CD4-positive, alpha-beta T cell treated with Interleukin-6 at 100 ng/mL for 8 hours (primary cell): ENCODE data around the gene TACR2.

Source experiments
- DNase-seq: peaks from one replicate; pipeline ENCODE4 v3.0.0-alpha.2; 2020; ENCODE audit warnings: mixed read lengths, low spot score

The TACR2 gene

GRCh38 chr10:69416695-69417094 is at the start of gene TACR2:
TACR2 (minus strand) TSS chr10:69416918; CDS start chr10:69416323, 595 bp downstream.
- no peak for DNase-seq

DNA sequence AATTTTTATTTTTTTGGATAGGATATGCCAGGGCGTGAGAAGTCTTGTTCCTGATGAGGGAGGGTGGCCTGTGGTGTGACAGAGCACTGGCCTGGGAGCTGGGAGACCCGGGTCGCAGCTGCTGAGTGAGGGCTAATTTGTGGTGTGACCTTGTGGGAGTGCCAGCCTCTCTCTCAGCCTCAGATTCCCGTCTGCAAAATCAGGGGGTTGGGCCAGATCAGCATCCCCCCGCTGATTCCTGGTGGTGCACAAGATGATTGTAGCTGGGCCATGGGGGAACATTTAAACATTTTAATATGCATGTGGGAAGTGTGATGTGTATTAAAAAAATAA is 49.4 kb upstream of the TACR2 start:
- DNase-seq, result no peak

- no peak for DNase-seq
Observed at GRCh38 chr10:69465457-69466157, 48.9 kb upstream of the TACR2 start.

GRCh38 chr10:69464801-69465401 is 48.2 kb upstream of the TACR2 start:
- DNase-seq, result peak; percentile 8

DNA sequence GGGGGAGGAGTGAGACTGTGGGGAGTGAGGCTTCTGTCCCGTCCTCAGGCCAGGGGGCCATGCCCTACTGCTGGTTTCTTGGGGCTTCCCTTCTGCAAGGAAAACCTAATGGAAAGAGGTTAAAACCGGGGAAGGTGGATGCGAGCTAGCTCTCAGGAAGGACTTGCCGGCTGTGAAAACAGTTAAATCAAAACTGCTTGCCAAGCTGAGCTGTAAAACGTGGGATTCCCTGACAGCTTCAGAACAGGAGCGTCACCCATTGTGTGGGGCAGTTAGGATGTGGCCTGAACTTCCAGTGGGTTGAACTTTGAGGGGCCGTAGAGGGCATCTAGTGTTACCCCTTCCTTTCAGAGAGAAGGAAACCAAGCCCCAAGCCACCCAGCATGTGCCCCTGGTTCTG is 47.7 kb upstream of the TACR2 start:
- no peak for DNase-seq

- no peak for DNase-seq
Observed at GRCh38 chr10:69463886-69464285, 47.2 kb upstream of the TACR2 start.

- DNase-seq, result no peak
Observed at GRCh38 chr10:69461243-69462025, 44.7 kb upstream of the TACR2 start.

- no peak for DNase-seq
Observed at GRCh38 chr10:69460576-69461242, 44.0 kb upstream of the TACR2 start.

GRCh38 chr10:69459893-69460575 is 43.3 kb upstream of the TACR2 start:
- DNase-seq, result no peak

GRCh38 chr10:69459101-69459790 is 42.5 kb upstream of the TACR2 start:
- no peak for DNase-seq

DNA sequence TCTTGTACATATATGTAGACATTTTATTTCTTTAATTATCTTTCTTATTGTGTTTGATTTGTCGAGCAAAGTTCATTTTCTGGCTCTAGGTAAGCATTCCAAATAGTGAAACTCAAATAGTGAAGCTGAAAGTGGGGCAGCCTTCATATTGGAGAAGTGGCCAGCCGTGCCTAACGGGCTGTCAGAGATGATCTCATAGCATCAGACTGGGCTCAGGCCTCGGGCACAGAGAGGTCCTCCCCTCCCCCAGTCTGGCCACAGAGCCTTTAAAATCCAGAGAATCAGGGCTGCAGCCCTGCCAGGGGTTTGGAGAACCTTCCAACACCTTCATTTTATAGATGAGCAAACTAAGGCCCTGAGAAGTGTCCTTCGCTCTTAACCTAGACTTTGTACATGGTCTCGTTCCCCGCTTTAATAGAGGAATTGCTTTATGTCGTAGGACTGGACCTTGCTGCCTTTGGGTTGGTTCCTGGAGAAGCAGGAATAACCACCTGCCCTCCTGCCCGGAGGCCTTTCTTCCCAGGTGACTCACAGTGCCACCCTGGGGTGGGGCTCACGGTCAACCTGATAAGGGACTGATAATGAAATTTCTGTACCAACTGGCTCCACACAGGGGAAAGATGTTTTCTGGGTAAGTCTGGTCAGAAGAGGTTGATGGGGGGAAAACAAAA is 41.8 kb upstream of the TACR2 start:
- no peak for DNase-seq

GRCh38 chr10:69457771-69458237 is 41.1 kb upstream of the TACR2 start:
- DNase-seq, result no peak

- DNase-seq, result no peak
Observed at GRCh38 chr10:69456880-69457693, 40.4 kb upstream of the TACR2 start.

GRCh38 chr10:69455006-69455763 is 38.5 kb upstream of the TACR2 start:
- no peak for DNase-seq

DNA sequence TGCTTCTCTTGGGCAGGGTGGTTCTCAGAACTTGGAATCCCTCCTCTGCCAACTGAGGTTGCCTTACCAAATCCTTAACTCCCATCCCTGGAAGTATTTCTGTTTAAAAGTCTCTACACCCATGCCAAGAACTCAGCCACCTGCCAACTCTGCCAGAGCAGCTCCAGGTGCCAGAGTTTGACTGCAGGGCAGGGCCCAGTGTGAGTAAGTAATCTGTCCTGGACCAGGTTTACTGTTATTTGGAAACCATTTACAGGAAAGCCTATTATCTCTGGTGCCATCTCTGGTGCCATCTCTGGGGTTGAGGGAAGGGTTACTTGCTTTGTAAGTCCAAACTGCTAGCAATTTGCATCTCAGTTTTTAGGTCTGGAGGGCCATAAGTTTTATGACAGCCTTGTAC is 37.1 kb upstream of the TACR2 start:
- no peak for DNase-seq

DNA sequence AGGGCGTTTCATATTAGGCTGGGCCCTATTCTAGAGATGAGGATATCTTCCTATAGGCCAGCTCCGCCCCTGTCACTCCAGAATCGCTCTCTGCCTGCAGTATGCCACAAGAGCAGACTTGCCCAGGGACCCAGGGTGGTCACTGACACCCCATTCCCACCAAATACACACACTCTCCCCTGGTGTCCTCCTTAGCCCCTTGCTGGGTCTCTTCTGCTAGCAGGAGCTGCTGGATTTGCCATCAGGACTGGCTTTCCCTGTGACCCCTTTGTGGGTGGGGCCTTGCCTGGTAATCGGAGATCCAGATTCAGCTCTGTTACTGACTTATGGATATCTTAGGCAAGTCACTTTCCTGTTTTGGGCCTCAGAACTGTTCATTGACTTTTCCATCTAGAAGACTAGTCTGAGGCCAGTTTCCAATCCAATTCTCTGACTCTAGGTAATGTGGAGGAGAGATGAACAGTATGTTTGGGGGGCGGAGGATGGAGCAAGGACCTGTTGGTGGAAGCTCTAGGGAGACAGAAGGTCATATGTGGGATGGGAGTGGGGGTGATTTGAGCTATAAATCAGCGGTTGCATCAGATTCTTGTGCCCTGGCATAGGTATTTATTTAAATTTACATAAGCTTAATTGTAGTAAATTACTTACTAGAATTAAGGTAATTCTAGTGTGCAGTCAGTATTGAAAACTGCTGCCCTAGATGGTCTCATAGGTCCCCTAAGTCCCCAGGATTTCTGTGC is 36.1 kb upstream of the TACR2 start:
- no peak for DNase-seq

DNA sequence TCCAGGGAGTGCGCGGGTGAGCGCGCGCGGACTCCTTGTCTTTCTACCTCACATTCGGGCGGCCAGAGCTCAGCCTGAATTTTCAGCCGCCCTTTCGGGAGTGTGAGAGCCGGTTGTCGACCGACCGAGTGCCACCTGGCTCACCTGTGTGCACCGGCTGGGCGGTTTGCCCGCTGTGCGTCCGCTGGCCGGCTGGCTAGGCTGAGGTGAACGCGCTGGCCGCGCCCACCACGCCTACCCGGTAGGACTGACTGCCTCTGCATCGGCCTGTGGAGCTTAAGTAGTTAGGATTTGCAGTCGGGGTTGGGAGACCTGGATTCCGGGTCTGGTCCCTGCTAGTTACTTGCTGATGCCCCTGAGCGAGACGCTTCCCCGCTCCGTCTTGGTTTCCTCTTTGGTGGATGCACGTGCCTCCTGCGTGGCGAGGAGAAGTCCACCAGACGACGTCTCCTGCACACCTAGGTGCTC is 35.1 kb upstream of the TACR2 start:
- DNase-seq, result no peak

DNA sequence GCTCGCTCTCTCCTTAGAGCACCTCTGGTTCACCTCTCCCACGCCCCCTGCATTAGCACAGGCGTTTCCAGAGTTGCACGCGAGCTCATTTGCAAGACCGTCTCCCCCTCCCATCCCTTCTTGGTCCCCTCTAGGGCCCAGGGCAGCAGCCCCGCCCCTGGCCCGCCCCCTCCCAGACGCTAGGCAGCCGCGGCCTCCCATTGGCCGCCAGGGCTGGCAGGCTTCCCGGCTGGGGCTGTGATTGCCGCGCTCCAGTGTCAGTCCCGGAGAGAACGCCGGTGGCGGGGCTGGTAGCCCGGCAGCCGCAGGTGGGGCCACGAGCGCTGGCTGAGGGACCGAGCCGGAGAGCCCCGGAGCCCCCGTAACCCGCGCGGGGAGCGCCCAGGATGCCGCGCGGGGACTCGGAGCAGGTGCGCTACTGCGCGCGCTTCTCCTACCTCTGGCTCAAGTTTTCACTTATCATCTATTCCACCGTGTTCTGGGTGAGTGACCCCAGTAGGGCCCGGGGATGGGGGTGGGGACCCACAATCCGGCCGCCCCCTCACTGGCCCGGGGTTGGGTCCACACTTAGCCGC is 34.6 kb upstream of the TACR2 start, which contains the start of gene TSPAN15:
TSPAN15 (plus strand) TSS at position 257 of the 575 bp plus-strand sequence; CDS start at position 387, 130 bp downstream.
- peak; percentile 84 for DNase-seq
